NCI-H446 treated with DMSO at 0.1 percent for 48 hours (cell line): ENCODE results near the gene CLDN6.

Experiments
- DNase-seq: peaks from one replicate; lab custom pipeline; 2025; lab: John Stamatoyannopoulos, UW

The CLDN6 gene

GRCh38 chr16:3013491-3013951 is 4.5 kb downstream of the CLDN6 start:
- no peak for DNase-seq

DNA sequence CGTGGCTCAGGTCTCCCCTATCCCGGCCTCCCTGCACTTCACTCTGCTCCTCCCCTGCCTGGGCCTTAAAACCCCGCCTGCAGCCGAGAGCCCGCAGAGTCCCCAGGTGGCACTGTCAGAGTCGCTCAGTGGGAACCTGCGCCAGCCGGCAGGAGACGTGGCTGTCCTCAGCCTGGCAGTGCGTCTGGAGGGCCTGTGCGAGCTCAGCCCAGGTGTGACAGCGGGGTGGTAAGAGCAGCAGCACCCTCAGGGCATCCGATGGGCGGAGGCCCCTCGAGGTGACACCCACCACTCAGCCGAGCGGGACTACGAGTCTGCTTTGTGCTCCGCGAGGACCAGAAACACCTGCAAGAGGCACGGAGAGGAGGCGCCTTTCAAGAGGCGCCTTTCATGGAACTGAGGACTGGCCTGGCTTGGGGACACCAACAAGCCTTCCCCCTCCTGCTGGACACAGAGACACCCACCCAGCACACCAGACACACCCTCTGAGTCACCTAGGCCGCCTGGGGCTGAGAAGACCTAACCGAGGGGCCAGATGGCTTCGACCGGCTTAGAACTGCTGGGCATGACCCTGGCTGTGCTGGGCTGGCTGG is 5.1 kb downstream of the CLDN6 start, which contains the start of gene CLDN9:
TSS of gene CLDN9 (plus strand) at position 96 of the 593 bp plus-strand sequence. CDS start at position 536, 440 bp downstream.
- DNase-seq = no peak

DNA sequence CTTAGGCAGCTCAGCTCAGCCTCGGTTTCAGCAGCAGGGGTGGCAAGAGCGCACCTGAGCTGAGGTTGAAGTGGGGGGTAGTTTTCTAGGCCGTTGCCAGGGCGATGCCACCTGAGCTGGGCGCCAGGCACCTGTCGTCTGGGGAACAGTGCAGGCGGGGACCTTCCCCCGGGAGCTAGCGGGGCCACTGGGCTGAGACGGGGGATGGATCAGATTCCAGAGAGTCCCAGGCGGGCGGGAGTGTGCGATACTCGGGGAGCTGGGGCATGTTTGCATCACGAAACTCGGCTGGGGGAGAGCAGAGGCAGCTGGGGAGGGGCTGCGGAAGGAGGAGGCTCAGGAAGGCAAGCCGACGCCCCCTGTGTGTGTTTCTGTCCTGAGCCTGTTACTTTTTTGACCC is 5.7 kb downstream of the CLDN6 start:
- DNase-seq = no peak

DNA sequence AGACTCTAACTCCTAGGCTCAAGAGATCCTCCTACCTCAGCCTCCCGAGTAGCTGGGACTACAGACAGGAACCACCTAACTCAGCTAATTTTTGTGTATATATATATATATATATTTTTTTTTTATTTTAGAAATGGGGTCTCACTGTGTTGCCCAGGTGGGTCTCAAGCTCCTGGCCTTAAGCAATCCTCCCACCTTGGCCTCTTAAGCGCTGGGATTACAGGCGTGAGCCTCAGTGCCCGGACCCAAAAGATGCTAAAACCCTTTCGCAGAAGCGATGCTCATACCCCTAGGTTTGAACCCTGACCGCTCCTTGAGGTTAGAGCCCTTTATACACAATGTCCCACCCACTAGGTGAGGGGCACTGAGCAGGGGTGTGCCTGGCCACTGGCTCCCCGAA is 7.5 kb downstream of the CLDN6 start:
- DNase-seq = no peak

- no peak for DNase-seq
Observed at GRCh38 chr16:3009568-3010390, 8.2 kb downstream of the CLDN6 start.

GRCh38 chr16:3008690-3009037 is 9.3 kb downstream of the CLDN6 start:
- DNase-seq = no peak

GRCh38 chr16:3007957-3008689 is 9.9 kb downstream of the CLDN6 start:
- DNase-seq = no peak

DNA sequence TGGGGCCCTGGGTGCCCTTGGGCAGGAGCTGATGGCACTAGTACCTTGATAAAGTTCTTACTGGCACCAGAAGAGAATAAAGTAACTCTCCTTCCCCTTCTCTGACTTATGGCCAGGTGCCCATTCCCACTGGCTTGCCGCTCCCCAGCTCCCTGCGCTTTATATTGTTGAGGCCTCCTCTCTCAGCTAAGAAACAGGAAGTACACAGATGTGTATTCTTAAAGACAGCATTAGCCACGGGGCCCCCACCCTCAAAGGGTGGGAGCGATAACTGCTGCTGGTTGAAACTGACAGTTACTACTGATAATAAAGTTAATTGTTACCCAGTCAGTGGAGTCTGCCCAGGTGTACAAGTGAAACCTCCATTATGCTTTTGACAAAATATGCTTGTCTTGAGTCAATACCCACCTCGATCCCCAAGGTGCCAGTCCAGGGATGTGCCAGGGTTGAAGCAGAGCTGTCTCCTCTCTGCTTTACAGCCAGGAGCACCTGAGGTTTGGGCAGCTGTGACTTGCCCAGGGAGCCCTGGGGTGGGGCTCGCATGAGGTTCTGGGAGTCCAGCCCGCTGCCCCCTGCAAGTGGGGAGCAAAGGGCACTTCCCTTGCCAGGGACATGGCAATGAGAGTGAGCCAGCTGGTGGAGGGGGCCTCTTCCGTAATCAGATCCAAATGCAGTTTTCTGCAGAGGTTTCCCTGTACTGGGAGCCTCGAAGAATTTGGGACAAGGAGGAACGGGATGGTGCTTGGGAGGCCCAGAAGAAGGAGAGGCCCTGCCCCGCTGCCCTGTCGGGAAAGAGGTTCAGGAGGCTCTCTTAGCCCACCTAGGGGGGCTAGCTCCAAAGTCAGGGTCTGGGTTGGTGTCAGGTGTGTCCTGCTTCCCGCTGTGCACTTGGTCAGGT is 10.7 kb downstream of the CLDN6 start:
- no peak for DNase-seq

DNA sequence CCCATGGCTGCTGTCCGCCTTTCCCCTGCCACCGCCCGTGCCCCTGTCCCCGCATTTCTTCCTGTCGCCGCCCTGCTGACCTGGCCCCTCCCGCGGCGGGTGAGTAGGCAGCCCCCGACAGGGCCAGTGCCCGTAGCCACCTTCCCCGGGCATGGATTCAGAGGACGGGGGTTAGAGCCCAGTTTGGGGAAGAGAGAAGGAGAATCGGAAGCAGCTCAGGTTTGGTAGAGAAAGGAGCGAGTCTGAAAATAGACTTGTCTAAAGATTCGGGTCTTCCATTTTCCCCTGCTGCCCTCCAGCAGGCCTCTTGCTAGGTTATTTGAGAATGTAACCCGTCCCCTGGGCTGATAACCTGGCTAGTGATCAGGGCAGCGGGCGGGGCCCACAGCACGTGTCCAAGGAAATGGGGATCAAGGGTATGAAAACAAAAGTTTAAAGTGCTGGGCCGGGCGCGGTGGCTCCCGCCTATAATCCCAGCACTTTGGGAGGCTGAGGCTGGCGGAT is 13.2 kb downstream of the CLDN6 start:
- no peak for DNase-seq

DNA sequence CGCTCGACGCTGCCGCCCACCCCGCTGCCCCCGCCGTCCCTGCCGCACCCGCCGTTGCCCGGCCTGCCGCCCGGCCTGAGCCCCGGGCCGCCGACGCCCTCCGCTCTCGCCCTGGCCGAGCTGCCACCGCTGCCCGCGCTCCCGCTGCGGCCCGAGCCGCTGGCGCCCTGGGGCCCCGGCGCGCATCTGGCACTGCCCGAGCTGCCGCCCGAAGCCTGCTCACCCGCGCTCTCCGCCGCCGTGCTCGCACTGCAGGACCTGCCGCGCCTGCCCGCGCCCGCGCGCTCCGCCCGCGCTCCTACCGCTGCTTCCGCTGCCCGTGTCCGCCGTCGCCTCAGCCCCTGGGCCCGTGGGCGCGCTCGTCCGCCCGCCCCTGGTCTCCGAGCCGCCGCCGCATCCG is 13.7 kb downstream of the CLDN6 start:
- DNase-seq = no peak

- DNase-seq = peak; percentile 96
Observed at GRCh38 chr16:3003582-3004270, 14.3 kb downstream of the CLDN6 start.

DNA sequence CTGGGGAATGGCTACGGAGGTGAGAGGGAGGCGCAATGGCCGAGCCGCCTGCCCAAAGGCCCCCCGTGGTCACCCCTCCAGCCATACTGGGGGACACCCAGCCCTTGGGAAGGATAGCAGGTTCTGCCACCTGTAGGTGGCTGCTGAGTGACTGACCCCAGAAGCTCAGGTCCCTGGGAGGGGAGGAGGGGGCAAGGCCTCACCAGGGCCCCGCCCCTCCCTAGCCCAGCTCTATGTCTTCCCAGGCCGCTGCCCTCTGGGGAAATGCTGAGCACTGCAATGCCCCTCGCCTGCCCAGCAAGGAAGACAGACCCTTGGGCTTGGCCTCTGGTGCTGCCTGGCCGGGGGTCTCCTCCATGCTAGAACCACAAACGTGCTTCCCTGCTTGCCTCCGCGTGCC is 16.7 kb downstream of the CLDN6 start:
- DNase-seq = no peak

- no peak for DNase-seq
Observed at GRCh38 chr16:3000540-3000939, 17.4 kb downstream of the CLDN6 start.

DNA sequence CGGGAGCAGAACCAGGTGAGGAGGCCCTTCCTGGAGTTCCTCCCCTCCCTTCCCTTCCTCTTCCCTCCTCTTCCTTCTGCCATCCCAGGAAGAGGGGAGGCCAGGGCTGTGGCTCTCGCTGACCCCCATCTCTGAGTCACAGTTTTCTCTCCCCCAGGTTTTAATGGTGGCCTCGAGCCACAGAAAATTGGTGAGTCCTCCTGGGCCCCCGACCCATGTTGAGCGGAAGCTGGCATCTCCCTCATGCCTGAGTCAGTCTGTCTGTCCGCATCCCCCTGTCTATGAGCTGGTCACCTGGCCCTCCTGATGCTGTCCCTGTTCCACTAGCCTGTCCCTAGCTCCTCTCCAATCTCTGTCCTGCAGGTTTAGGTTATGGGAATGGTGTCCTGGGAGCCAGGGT is 18.1 kb downstream of the CLDN6 start:
- DNase-seq = no peak

DNA sequence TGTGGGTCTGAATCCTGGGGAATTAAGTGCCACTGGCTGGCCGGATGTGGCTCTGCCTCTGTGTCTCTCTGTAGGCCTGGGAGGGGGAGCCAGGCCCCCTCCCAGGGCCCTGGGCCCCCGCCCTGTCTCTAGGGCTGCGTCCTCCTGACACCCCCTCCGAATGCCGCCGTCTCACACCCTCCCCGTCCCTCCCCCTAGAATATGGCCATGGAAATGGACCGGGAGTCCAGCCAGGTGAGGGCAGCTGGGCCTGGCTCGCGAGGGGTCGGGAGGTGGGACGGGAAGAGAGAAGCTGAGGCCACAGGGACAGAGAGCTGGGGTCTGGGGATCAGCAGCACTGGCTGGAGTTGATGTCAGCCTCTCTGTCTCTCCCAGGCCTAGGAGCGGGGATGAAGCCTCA is 21.7 kb downstream of the CLDN6 start:
- no peak for DNase-seq

- no peak for DNase-seq
Observed at GRCh38 chr16:2992383-2993081, 25.5 kb downstream of the CLDN6 start.

DNA sequence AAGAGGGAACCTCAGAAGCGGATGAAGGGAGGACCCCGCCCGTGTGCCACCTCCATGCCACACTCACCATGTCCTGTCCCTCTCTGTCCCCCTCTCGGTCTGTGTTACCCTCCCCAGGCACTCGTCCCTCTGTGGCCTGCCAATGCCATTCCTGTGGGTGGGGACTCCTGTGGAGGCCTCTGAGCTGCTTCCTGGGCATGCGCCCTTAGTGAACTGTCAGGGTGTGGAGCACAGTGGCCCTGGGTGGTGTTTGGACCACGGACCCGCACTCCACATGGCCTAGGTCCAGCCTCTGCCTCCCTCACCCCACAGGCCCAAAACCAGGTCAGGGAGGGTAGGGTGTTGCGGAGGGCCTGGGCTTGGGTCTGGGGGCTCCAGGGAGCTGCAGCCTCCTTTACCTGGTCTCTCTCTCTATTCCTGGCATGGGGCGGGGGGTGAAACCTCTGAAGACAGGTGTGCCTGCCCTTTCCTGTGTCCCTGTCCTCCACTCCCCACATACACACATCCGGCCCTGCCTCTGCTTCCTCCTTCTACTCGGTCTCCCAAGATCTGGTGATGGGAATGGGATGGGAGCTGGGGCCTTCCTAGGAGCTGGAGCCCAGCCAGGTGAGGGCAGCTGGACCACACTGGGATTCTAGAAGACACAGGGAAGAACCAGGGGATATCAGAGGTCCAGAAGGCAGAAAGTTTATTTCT is 26.3 kb downstream of the CLDN6 start:
- no peak for DNase-seq

GRCh38 chr16:2990891-2991290 is 27.1 kb downstream of the CLDN6 start:
- DNase-seq = no peak

DNA sequence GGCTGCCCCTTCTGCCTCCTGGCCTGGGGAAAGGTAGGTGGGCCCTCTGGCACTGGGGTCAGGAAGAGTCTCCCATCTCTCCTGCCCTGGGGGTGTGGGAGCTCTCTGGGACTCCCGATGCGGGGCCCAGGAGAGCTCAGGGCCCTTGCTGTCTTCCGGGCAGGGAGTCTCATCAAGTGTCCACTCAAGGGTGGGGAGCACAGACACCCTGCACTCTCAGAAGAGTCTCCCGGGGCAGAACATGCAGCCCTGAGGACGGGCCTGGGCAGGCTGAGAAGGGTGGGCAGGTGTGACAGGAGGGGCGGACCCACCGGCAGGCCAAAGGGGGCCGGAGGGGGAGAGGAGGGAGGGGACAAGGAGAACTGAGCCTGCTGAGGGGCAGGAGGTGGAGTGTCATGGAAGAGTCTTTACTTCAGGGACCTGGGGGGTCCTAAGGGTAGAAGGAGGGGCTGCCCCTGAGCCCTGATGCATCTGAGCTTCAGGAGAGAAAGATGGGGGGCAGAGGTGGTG is 29.3 kb downstream of the CLDN6 start:
- no peak for DNase-seq

GRCh38 chr16:2987833-2988232 is 30.1 kb downstream of the CLDN6 start:
- peak; percentile 27 for DNase-seq
